PC-3 (cell line): Measurements from ENCODE around the gene SLC39A10.

ENCODE experiments used
- CTCF ChIP-seq: fragments of 300-600 bp; sonication (generic); conservative IDR thresholded peaks from 2 replicates; pipeline ENCODE4 v1.5.1; 2017; ENCODE audit warnings: antibody characterized with exemption, low read depth, mild to moderate bottlenecking, low read length
- EZH2 ChIP-seq: fragments of 300-600 bp; sonication (generic); IDR thresholded peaks from one replicate; pipeline ENCODE4 v1.6.1; 2017; ENCODE audit warnings: antibody characterized with exemption, mild to moderate bottlenecking, low read length; ENCODE audit not compliant: unreplicated experiment
- EZH2phosphoT487 ChIP-seq: fragments of 300-600 bp; sonication (generic); IDR thresholded peaks from 2 replicates; pipeline ENCODE4 v1.6.1; 2018; ENCODE audit warnings: mild to moderate bottlenecking, antibody characterized with exemption, low read length, borderline replicate concordance

- TF ChIP-seq CTCF (no peak), EZH2 (no peak), EZH2phosphoT487 (no peak)
These were observed 76.8 kb downstream of the SLC39A10 start for GRCh38 chr2:195733831-195734230.
